ENCODE data around the gene MARCHF2.
A peak's percentile ranks its signal among the peaks of the same experiment; 100 is the strongest.
"Not testable (repeated sequence)": the region's sequence is repeated elsewhere in the genome, so short reads cannot be mapped to it uniquely, and the experiment has no call there.

Gene MARCHF2

GRCh38 chr19:8412783-8413628, at the start of gene MARCHF2:
MARCHF2 (plus strand) TSS chr19:8413305; CDS start chr19:8421841, 8,536 bp downstream.
- peak; percentile 67 for DNase-seq

- peak; percentile 11 for DNase-seq
Observed at GRCh38 chr19:8363803-8364771, 49.0 kb upstream of the MARCHF2 start, which contains the start of gene ANGPTL4. ANGPTL4 (plus strand) TSS chr19:8364155; CDS start chr19:8364322, 167 bp downstream.

- no peak for DNase-seq
Observed at GRCh38 chr19:8366121-8366581, 47.0 kb upstream of the MARCHF2 start.

GRCh38 chr19:8366961-8367326, 46.2 kb upstream of the MARCHF2 start:
- no peak for DNase-seq

- DNase-seq, result peak; percentile 74
Observed at GRCh38 chr19:8367327-8368001, 45.6 kb upstream of the MARCHF2 start.

GRCh38 chr19:8370176-8371010, 42.7 kb upstream of the MARCHF2 start:
- no peak for DNase-seq

GRCh38 chr19:8371011-8371804, 41.9 kb upstream of the MARCHF2 start:
- DNase-seq, result no peak

GRCh38 chr19:8373867-8374813, 39.0 kb upstream of the MARCHF2 start:
- no peak for DNase-seq

GRCh38 chr19:8375766-8376165, 37.3 kb upstream of the MARCHF2 start:
- not testable (repeated sequence) for DNase-seq

GRCh38 chr19:8376373-8376974, 36.6 kb upstream of the MARCHF2 start:
- DNase-seq, result not testable (repeated sequence)

GRCh38 chr19:8377598-8377997, 35.5 kb upstream of the MARCHF2 start:
- DNase-seq, result no peak

- not testable (repeated sequence) for DNase-seq
Observed at GRCh38 chr19:8379156-8379891, 33.8 kb upstream of the MARCHF2 start.

GRCh38 chr19:8384569-8384968, 28.5 kb upstream of the MARCHF2 start:
- not testable (repeated sequence) for DNase-seq

- not testable (repeated sequence) for DNase-seq
Observed at GRCh38 chr19:8385103-8385502, 28.0 kb upstream of the MARCHF2 start.

GRCh38 chr19:8385566-8385965, 27.5 kb upstream of the MARCHF2 start:
- DNase-seq, result not testable (repeated sequence)

GRCh38 chr19:8386419-8386818, 26.7 kb upstream of the MARCHF2 start:
- DNase-seq, result not testable (repeated sequence)

- DNase-seq, result no peak
Observed at GRCh38 chr19:8386990-8387389, 26.1 kb upstream of the MARCHF2 start.

Measured in 8988T (cell line).